Dermis microvascular lymphatic vessel endothelial cell (primary cell): ENCODE data around the gene COX19. TPM values are rescaled to one million over a fixed set of nuclear protein-coding genes. Genes with fewer than 3 reads are reported as not detected.
"Not testable (repeated sequence)": the region's sequence is repeated elsewhere in the genome, so short reads cannot be mapped to it uniquely, and the experiment has no call there.

Source experiments
- DNase-seq, 2 donors: peaks; one replicate each; pipeline versions ENCODE4 v3.0.0 to v3.0.0-alpha.2; 2010; ENCODE audit warnings: low read depth in 2 of 2
- total RNA-seq: library from RNA; depleted of rRNA; stranded (reverse); fragments of >200 nt; gene quantifications from 2 replicates; pipeline ENCODE4 v1.2.1, GENCODE V29; 2014

Gene COX19
- total RNA-seq, 1 donor from 2014 or later: 4.2 TPM

DNA sequence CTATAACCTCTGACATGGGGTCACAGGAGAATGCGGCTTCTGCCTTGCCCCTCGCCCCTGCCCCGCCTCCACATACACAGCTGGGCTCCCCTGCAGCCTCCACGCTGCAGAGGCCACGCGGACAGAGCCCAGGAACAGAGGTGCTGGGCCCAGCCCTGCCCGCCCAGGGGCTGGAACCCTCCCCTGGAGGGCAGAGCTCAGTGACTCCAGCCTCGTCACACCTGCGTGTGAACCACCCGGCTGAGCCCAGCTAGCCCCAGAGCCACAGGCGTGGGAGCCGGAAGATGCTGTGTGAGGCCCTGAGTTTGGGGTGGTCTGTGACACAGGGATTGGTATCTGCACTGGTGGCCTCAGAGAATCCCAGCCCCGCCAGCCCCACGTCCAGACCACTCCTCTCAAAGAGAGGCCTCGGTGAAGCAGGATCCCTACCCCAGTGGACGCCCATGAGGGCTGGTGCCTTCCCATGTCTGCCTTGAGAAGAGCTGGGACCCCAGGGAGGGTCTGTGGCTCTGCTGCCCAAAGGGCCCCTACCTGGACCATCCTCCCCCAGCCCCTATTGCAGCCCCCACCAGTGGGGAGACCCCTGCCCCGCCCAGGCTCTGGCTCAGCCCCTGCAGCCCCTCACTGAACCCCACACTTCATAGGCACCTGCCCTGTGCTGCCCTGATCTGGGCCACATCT, 12.8 kb downstream of the COX19 start:
- DNase-seq: no peak

DNA sequence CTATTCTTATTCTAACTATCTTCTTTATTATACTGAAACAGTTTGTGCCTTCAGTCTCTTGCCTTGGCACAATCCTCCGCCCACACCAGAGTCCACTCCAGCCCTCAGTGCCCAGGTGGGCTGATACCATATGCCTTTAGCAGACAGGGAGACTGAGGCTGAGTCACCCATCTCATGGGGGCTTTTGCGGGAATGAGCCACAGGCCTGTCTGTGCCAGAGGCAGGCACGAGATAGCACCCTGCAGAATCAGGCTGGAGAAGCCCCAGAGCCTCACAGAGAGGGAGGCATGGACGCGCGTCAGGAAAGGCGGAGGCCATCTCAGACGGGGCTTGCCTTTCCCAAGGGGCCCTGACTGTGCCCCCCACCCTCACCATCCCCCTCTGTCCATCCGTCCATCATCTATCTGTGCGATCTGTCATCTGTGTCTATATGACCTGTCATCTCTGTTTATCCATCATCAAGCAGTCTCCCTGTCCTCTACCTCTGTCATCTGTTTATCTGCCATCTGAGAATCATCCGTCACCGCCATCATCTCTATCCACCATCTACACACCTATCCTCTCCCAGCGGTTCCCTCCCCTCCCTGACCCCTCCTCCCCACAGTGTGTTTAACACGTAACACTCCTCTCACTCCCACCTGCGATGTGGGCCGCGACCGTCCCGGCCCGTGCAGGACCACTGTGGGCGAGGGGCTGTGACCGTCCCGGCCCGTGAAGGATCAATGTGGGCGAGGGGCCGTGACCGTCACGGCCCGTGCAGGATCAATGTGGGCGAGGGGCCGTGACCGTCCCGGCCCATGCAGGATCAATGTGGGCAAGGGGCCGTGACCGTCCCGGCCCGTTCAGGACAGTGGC, 13.6 kb downstream of the COX19 start:
- no peak for DNase-seq

DNA sequence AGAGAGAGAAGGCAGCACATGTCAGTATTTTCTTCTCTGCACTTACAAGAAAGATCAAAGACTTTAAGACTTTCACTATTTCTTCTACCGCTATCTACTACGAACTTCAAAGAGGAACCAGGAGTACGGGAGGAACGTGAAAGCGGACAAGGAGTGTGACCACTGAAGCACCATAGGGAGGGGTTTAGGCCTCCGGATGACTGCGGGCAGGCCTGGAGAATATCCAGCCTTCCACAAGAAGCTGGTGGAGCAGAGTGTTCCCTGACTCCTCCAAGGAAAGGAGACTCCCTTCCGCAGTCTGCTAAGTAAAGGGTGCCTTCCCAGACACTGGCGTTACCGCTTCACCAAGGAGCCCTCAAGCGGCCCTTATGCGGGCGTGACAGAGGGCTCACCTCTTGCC, 14.4 kb downstream of the COX19 start:
- DNase-seq: not testable (repeated sequence)

DNA sequence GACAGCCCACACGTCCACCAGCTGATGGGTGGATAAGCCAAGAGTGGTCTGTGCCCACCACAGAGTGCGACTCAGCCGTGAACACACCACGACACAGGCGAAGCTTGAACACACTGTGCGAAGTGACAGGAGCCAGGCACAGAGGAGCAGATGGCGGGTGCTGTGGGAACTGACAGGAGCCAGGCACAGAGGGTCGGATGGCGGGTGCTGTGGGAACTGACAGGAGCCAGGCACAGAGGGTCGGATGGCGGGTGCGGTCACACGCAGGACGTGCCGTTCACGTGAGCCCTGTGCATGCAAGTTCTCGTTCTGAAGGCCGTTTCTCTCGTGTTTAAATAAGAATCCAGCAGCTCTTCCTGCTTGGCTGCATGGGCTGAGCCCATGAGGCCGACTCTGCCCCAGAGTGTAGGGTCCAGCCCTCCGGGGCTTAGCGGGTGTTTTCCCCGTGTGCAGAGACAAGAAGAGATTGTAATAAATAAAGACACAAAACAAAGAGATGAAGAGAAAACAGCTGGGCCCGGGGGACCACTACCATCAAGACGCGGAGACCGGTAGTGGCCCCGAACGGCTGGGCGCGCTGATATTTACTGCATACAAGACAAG, 15.0 kb downstream of the COX19 start:
- DNase-seq: no peak

DNA sequence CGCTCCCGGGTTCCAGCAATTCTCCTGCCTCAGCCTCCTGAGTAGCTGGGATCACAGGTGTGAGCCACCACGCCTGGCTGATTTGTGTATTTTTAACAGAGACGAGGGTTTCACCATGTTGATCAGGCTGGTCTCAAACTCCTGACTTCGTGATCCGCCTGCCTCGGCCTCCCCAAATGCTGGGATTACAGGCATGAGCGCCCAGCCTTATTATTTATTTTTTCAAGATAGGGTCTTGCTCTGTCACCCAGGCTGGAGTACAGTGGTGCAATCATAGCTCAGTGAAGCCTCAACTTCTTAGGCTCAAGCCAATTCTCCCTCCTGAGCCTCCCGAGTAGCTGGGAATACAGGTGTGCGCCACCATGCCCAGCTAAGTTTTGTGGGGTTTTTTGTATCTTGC, 15.6 kb downstream of the COX19 start:
- not testable (repeated sequence) for DNase-seq

DNA sequence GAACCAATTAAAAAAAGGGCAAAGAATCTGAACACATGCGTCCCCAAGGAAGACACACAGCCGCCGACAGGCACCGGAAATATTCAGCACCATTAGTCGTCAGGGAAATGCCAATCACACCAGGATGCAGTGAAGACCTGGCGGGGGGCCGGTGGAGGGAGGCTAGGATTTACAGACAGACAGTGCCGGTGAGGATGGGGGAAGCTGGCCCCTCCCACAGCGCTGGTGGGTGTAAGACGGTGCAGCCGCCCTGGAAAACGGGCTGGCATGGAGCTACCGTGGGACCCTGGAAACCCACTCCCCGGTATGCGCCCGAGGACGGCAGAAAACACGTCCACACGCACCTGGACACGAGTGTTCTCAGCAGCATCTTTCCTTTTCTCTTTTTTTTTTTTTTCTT, 16.1 kb downstream of the COX19 start:
- DNase-seq: no peak

DNA sequence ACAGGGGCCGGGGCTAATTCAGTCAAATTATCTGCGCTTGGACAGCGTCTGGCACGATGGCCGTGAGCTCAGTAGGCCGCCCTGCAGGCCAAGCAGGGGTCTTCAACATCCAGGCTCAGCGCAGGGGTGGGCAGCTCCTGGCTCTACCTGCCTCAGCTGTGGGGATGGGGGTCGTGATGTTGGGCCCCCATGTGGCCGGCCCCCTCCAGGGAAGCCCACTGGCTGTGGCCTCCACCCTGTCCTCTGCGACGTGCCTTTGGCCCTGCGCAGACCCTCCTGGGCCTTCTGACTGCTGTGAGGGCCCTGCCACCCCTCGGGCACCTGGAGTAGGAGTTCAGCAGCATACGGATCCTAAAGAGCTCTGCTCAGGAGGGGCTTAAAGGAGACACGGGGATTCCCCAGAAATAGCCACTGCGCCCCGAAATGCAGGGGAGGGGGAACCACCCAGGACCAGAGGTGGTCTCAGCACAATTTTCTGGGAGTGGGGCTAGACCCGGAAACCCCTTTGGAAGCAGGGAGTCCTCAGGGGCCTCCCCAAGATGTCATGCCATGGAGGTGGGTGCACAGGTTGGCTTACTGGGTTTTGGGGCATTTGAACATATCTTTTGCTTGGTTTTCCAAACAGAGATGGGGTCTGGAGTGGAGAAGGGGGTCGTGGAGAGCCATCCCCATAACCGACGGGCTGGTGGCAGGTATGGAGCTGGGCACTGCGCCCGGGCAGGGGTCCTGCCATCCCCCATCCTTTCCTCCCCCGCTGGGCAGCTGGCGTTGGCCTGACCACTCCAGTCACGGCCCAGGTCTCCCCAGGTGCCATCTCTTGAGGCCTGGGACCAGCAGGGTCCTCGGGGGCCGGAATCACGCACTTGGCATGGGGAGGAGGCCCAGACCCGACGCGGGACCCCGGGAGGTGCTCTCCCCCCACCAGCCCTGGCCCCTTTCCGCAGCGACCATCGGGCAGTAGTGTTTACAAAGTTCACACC, 16.8 kb downstream of the COX19 start:
- no peak for DNase-seq

DNA sequence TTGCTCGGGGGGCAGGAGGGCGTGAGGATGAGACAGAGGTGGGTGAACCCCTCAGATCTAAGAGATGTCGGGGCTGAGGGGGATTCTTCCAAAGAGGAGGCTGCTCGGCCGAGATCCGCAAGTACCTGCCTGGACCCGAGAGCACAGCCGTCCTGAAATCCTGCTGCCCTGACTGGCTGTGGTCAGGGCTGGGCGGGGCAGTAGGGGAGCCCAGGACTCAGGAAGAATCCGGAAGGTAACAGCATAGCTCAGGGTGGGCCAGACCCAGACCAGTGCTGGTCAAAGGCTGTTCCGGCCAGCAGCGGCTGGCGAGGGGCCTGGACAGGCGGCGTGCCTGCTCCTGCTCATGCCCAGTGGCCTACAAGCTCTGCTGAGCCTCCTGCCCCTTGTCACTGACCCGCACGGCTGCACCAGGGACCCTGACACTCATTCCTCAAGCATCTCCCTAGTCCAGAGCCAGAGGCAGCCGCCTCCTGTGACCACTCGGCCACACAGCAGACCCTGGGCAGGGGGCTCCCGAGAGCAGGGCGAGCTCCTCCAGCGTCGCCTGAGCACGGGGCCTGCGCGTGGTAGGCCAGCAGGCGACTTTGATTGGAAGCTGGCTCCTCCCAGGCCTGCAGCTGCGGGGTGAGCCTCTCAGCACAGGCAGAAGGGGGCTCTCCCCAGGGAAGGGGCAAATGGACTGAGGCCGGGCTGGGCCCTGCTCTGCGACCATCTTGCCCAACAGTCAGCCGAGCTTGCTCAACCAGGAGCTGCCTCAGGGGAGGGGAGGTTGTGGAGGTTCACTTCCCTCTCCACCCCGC, 17.7 kb downstream of the COX19 start:
- DNase-seq: no peak

DNA sequence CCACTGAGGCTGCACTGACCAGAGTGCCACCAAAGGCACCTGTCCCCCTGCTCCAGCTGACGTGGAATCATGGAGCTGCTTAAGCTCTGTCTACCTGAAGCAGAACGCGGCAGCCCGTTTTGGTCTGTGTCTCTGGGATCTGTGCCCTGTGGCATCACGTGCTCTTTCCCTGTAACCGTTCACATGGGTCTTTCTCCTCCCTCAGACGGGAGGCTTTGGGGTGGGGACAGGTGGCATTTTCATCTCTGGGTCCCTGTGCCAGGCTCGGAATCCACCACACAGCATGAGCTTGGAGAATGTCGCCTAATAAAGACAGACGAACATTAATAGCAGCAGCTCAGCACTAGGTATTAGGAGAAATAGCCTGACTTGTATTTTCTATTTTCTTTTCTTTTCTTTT, 19.3 kb downstream of the COX19 start:
- no peak for DNase-seq

DNA sequence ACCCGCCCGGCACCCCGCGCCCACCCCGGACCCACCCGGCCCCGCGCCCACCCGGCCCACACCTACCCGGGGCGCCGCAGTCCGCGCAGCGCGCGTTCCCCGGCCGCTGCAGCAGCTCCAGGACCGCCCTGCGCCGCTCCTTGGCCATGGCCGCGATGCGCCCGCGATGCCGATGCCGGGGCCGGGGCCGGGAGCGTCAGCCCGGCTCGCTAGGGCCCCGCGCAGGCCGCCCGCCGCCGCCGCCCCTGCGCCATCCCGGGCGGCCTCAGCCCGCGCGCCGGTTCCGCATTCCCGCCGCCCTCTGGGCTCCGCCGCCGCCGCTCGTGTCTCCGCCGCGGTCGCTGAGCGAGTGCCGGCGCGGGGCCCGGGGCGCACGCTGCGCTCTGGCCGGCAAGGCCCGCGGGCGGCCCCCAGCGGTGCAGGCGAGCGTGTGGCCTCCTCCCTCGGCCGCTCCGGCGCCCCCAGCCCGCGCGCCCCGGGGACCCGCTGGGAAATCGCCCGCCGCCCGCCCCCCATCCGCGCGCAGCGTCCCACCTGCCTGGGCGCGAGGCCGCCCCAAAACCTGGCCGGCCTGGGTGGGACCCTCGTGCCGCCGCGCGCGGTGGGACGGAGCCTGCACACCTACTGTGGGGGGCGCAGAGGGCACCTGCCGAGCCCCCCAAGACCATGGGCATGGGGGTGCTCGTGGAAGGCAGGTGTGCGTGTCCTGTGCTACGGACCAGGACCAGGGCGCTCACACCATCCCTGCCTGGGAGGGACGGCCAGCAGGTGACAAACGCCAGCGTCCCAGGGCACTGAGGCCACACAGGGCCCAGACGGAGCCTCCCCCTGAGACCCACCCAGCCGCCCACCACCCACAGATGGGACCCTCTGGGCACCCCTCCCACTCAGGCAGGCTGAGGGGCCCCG, 20.8 kb downstream of the COX19 start, which contains the start of gene ADAP1:
Gene ADAP1 (minus strand): TSS at position 351 of the 909 bp plus-strand sequence. CDS start 203 bp downstream, at position 148.
- peak in 1 of 2 donors; percentile 65 for DNase-seq

DNA sequence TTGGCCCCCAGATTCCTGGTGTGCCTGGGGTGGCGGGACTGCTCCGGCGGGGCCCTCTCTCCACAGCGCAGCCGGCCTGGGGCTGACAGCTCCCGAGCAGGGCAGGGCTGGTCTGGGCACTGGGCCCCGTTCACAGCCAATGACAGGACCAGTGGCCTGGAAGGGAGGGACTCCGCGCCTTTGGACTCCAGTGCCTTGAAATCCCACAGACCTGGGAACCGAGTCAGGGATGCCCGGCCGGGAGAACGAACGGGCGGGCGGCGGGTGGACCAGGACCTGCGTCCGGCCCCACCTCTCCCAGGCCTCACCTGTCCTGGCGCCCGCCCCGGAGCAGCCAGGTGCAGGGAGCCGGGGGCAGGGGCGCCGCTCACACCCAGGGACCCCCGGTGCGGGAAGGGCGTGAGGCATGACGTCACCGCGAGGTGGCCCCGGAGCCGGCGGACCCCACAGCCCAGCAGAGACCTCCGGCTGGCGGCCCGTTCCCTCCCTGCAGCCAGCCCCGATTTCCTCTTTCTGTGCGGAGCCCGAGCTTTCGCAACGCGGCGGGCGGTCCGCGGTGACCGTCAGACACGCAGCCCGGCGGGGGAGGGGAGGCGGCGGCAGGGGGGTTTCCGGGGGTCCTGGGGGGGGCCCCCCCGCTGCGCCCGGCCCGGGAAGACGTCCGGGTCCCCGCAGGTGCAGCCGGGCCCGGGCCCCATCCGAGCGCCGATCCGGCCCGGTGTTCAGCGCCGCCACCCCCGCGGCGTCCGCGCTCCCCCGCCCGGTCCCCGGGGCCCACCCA, 21.6 kb downstream of the COX19 start:
- peak in 1 of 2 donors; percentile 45 for DNase-seq

DNA sequence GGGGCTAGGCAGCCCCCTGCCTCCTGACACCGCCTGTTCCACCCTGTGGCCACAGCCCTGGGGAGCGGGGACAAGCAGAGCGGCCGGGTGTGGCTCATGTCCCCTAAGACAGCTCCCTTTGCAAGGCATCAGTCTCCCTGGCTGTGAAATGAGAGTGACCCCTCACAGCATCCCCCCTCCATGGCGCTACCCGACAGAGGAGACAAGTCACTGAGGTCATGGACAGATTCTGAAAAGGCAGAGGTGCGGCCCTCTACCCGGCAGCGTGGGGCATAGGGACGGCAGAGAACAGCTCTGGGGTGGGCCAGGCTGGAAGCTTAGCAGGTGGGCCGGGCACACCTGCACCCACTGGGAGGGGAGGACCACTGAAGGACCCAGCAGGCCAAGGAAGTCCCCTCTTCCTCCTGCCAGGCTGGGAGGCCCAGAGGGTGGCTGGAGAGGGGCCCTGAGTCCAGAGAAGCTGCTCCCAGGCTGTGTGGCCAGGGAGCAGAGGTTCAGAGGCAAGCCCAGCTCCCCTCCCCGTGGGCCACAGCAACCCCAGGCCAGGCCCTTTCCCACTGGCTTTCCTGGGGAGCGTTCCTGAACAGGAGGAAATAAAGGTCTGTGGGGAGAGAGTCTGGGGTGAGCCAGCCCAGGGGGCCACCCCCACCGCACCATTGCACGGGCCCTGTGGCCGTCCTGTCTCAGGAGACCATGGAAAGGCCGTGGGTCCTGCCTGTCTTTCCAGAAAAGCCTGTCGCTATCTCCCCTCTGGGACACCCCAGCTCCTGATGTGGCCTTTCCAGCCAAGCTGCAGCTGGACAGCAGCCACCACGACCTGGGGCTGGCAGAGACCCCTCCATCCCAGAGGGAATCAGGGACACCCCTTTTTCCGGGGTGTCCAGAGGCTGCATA, 22.6 kb downstream of the COX19 start:
- no peak for DNase-seq

DNA sequence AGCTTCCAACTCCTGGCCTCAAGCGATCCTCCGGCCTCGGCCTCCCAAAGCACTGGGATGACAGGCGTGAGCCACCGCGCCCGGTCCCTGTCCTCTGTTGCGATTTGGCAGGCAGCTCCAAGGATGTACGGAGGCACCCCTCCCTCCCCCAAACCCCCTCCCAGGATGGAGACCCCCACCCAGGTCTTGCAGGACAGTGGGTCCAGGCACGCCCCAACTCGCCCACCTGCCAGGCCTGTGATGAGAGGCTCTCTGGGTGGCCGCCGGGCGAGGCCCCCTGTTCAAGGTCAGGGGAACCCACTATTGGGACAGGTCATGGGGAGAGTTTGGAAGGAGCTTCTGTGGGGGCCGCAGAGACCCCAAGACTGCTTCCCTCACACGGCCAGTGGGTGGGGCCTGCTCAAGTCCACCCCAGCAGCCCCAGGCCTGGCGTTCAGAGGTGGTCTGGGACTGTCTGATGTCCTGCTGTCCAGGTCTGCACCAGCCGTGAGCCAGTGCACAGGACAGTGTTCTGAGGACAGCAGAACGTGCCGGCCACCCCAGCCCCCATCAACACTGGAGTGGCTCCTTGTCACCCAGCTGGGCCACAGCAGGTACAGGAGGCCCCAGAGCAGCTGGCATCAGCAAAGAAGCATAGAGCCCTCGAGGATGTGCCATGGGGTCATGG, 23.3 kb downstream of the COX19 start:
- no peak for DNase-seq

DNA sequence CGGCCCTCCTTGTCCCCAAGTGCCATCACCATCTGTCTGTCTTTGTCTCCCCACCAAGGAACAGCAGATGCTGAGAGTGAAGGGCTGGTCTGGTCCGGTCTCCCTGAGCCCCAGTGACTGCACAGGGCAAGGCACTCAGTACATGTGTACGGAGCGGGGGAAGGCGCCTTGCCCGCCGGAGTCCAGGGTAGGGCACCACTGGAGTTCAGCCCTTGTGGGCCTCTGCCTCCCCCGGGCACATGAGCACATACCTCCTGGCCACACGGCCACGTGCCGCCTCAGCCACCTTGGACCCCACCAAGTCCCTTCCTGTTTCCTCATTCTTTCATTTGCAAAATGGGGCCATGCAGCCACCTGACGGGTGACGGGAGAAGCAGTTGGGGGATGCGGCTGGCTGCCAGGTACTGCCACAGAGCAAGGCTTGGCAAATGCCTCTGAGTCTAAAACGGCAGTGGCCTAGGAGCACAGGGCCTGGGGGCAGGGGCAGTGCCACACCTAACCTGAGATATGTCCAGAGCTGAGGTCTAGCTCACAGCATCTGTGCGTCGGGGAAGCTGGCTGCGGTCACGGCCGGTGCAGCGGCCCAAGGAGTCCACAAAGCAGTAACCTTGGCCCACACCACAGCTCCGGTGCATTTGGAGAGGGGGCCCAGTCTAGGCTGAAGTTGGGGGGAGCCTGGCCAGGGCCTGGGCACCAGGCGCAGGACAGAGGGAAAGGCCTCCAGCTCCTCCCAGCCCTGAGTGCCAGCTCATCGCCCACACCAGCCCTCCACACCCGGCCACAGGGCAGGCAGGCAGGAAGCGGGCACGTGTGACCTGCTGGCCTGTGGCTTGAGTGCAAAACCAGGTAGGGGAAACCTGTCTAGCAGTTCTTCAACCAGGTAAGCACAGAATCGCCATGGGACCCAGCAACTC, 26.1 kb downstream of the COX19 start:
- DNase-seq: no peak

DNA sequence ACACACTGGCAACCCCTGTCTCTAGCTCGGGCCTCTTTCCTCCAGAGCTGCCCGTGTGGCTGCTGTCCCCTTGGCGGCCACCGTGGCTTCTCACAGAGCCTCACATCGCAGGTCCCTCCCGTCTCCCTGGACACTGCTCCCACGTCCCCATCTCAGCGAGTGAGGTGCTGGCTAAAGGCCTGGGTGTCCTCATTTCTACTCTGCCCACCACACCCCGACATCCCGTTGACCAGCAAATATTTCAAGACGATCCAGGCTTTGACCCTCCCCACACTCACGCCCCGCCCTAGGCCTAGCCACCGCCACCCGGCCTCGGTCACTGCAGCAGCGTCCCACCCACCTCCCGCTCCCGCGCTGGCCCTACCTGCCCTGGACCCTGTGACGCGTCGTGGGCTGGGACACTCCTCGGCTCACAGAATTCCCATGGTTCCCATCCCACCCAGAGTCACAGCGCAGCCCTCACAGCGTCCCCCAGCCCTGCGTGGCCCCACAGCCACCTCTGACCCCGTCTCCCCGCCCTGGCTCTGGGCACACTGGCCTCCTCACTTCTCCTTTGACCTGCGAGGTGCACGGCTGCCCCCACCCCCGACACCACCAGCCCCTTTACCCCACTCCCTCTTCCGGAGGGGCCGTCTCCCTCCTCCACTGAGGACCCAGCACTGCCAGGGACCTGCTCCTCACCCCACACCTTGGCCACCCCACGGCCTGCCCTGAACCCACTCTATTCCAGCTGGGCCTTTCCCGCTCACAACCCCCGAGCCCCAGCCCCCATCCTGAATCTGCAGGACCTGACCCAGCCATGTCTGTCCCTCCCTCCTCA, 27.7 kb downstream of the COX19 start:
- DNase-seq: no peak
